Duodenal mucosa (tissue), 2 donors: ENCODE data around the gene GREB1.

Source experiments
- H3K27ac ChIP-seq: one replicate; pipeline ENCODE4 v1.7.0; 2013; ENCODE audit warnings: low read depth, low read length
- H3K27me3 ChIP-seq, 2 donors: one replicate each; pipeline ENCODE4 v1.7.0; 2013; ENCODE audit warnings: low read length in 2 of 2, control low read depth in 1 of 2; ENCODE audit not compliant: insufficient read depth in 2 of 2, control insufficient read depth in 1 of 2
- H3K36me3 ChIP-seq, 2 donors: one replicate each; pipeline ENCODE4 v1.7.0; 2013; ENCODE audit warnings: low read length in 2 of 2, control low read depth in 1 of 2; ENCODE audit not compliant: insufficient read depth in 2 of 2, control insufficient read depth in 1 of 2
- H3K4me1 ChIP-seq, 2 donors: one replicate each; pipeline ENCODE4 v1.7.0; 2013; ENCODE audit warnings: low read length in 2 of 2, control low read depth in 1 of 2; ENCODE audit not compliant: insufficient read depth in 2 of 2, control insufficient read depth in 1 of 2
- H3K4me3 ChIP-seq, 2 donors: one replicate each; pipeline ENCODE4 v1.7.0; 2013; ENCODE audit warnings: low read length in 2 of 2, low read depth in 1 of 2
- H3K9ac ChIP-seq, 2 donors: one replicate each; pipeline ENCODE4 v1.7.0; 2013; ENCODE audit warnings: low read length in 2 of 2, low read depth in 1 of 2
- H3K9me3 ChIP-seq, 2 donors: one replicate each; pipeline ENCODE4 v1.7.0; 2013; ENCODE audit warnings: low read length in 2 of 2, control low read depth in 1 of 2; ENCODE audit not compliant: control insufficient read depth in 1 of 2

The GREB1 gene

DNA sequence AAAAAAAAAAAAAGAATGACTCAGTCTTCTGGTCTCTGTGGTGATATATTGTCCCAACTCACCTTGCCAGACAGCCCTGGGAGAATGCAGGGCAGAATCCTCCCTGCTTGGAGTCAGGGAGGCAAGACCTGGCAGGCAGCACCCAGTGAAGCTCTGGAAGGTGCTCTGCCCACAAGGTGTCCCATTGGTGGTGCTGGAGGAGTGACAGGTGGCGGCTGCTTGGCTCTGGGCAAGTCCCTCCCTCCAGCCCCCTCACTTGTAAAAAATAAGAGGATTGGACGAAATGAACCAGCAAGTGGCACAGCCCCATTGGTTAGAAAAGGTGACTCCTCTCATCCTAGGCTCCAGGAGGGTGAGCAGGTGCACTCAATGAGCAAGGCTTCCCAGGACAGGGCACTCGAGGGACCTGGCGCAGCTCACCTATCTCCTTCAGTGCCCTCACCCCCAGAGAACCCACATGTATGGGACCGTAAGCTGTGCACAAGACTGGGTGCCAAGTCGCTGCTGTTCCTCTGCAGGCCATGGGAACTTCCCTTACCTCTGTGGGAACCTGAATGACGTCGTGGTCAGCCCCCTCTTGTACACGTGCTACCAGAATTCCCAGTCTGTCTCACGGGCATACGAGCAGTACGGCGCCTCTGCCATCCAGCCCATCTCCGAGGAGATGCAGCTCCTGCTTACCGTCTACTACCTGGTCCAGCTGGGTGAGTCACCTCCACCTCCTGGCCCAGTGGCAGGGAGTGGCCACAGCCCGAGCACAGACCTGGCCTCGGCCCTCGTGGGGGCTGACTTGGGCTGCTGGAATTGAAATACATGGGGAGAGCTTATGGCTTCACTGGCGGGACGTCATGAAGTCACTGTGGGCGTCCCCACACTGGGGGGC, 54.6 kb downstream of the GREB1 start:
- no peak overlapping the region for H3K4me3 ChIP-seq
- no peaks in the 10 kb centered on the region for H3K36me3 ChIP-seq
- no peaks in the 10 kb centered on the region for H3K9me3 ChIP-seq
- no peaks in the 10 kb centered on the region for H3K4me1 ChIP-seq
- no peak overlapping the region for H3K27ac ChIP-seq
- no peaks in the 10 kb centered on the region for H3K27me3 ChIP-seq
- no peak overlapping the region for H3K9ac ChIP-seq

DNA sequence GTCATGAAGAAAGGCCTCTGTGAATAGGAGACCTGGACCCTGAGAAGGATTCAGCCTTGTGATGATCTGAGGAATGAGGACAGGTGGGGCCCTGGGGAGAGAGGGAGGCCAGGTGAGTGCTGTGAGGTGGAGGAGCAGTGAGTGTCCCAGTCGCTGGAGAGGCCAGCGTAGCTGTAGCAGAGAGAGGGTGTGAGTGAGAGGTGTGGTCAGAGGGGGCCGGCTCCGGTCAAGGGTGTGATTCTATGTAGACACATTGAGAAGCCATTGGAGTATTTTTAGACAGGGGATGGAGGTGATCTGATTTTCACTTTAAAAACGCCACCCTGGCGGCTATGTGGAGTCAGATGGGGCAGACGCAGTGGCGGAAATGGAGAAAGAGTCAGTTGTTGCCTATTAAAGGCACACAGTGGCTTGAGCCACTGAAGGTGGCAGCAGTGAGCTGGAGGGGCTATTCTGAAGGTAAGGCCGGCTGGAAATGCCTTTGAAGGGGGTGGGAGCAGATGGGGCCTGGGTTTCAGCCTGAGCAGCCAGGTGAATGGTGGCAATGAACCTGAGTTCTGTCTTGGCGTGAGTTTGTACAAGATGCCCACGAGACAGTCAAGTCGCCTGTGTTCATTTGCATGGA, 55.6 kb downstream of the GREB1 start:
- Histone ChIP-seq H3K27ac (no peak overlapping the region), H3K4me1 (no peaks in the 10 kb centered on the region), H3K27me3 (no peaks in the 10 kb centered on the region), H3K9ac (no peak overlapping the region), H3K9me3 (no peaks in the 10 kb centered on the region), H3K4me3 (no peak overlapping the region), H3K36me3 (no peaks in the 10 kb centered on the region)

DNA sequence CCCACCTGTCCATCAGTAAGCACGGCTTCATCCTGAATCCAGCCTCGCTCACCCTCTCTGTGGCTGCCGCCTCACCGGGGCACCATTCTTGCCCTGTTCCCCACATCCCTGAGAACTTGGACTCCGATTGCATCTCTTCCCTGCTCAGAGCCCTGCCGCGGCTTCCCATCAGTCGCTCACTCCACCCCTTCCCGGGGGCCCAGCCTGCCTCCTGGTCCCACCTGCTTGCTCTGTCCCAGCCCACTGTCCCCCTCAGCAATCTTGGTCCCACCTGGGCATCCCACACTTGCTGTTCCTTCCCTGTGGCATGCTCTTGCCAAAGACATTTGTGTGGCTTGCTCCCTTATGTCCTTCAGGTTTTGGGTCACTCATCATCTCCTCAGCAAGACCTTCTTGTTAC, 56.3 kb downstream of the GREB1 start:
- no peaks in the 10 kb centered on the region for H3K27me3 ChIP-seq
- H3K27ac ChIP-seq = no peak overlapping the region
- H3K4me1 ChIP-seq = no peaks in the 10 kb centered on the region
- no peaks in the 10 kb centered on the region for H3K9me3 ChIP-seq
- H3K36me3 ChIP-seq = no peaks in the 10 kb centered on the region
- no peak overlapping the region for H3K9ac ChIP-seq
- no peak overlapping the region for H3K4me3 ChIP-seq

DNA sequence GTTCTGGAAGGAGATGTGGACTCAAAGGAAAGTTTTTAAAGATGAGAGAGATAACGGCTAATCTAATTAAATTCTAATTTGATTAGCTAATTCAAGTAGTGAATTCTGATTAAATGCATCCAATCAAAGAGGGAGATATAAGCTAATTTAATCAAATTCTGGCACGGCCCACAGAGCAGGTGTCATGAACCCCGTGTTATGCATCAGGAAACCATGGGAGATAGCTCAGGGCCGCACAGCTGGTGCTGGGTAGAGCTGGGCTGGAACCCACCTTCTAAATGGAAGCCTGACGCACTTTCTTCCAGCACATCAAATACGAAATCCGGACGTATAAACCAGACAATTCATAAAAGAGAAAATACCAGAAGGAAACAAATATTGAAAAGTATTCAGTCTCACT, 57.2 kb downstream of the GREB1 start:
- Histone ChIP-seq H3K4me1 (no peaks in the 10 kb centered on the region), H3K4me3 (no peak overlapping the region)

DNA sequence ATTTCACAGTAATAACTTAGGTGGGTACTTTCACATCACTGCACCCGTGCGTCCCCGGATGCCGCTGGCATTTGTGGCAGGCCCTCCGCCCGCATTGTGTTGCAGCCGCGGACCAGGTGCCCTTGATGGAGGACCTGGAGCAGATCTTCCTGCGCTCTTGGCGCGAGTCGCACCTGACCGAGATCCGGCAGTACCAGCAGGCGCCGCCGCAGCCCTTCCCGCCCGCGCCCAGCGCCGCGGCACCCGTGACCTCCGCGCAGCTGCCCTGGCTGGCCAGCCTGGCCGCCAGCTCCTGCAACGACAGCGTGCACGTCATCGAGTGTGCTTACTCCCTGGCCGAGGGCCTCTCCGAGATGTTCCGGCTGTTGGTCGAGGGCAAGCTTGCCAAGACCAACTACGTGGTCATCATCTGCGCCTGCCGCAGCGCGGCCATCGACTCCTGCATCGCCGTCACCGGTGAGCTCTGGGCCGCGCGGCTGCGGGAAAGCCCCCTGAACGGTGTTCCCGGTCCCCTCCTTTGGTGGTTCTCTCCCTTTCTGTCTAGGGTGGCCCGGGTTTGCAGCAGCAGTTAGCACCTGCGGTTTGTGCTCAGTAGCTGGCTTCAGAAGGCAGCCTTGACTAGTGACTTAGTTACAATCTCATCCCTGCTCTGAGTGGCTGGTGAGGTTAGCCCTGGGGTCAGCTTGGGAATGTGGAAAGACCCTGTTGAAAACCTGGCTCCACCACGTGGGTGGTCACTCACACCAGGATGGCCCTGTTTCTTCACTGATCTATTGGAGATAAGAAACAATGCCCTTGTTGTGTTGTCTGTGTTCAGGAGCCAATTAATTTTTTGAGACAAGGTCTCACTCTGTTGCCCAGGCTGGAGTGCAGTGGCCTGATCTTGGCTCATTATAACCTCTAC, 59.1 kb downstream of the GREB1 start:
- H3K4me3 ChIP-seq = no peak overlapping the region

More for the DNA sequence above, 57.2 kb downstream of the GREB1 start:
- Histone ChIP-seq H3K27ac (no peak overlapping the region), H3K27me3 (no peaks in the 10 kb centered on the region), H3K9ac (no peak overlapping the region), H3K9me3 (no peaks in the 10 kb centered on the region), H3K36me3 (no peaks in the 10 kb centered on the region)

DNA sequence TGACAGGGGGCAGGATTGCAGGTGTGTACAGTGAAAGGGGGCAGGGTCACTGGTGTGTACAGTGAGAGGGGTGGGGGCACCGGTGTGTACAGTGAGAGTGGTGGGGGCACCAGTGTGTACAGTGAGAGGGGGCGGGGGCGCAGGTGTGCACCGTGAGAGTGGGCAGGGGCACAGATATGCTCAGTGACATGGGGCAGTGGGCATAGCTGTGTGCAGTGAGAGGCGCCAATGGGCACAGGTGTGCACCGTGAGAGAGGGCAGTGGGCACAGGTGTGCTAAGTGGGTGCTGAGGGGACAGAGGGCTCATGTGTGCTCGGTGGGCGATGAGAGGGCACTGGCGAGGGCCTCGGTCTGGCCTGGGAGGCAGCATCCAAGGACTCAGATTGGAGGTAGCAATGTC, 63.0 kb downstream of the GREB1 start:
- Histone ChIP-seq H3K4me1 (no peaks in the 10 kb centered on the region), H3K4me3 (no peak overlapping the region), H3K9me3 (no peaks in the 10 kb centered on the region), H3K9ac (no peak overlapping the region), H3K36me3 (no peaks in the 10 kb centered on the region), H3K27me3 (no peaks in the 10 kb centered on the region), H3K27ac (no peak overlapping the region)

More for the DNA sequence above, 59.1 kb downstream of the GREB1 start:
- Histone ChIP-seq H3K9ac (no peak overlapping the region), H3K27ac (no peak overlapping the region), H3K36me3 (no peaks in the 10 kb centered on the region), H3K4me1 (no peaks in the 10 kb centered on the region), H3K9me3 (no peaks in the 10 kb centered on the region), H3K27me3 (no peaks in the 10 kb centered on the region)

DNA sequence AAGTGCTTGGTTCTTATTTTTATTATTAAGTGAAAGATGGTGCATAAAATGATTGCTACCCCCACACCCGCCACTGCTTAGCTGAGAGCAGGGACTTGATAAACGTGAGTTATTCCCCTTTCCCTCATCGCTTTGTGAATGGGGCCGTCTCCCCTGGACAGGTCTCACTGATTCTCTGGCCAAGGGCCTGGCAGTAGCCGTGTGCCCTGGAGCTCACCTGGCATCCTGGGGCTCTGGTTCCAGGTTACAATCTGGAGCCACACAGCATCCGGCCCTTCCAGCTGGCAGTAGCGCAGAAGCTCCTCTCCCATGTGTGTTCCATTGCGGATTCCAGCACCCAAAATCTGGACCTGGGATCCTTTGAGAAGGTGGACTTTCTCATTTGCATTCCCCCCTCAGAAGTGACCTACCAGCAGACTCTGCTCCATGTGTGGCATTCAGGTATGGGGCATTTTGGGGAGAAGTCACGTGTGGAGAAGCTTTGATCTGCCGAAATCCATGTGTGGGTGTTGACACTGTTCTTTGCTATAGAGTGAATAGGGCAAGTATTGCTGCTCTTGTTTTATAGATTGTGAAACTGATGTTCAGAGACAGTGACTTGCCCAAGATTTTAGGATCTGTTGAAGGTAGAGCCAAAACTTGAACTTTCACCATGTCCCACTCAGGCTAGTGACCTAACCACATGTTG, 63.8 kb downstream of the GREB1 start:
- Histone ChIP-seq H3K9ac (no peak overlapping the region), H3K36me3 (no peaks in the 10 kb centered on the region), H3K4me1 (no peaks in the 10 kb centered on the region), H3K27ac (no peak overlapping the region), H3K27me3 (no peaks in the 10 kb centered on the region), H3K4me3 (no peak overlapping the region), H3K9me3 (no peaks in the 10 kb centered on the region)

DNA sequence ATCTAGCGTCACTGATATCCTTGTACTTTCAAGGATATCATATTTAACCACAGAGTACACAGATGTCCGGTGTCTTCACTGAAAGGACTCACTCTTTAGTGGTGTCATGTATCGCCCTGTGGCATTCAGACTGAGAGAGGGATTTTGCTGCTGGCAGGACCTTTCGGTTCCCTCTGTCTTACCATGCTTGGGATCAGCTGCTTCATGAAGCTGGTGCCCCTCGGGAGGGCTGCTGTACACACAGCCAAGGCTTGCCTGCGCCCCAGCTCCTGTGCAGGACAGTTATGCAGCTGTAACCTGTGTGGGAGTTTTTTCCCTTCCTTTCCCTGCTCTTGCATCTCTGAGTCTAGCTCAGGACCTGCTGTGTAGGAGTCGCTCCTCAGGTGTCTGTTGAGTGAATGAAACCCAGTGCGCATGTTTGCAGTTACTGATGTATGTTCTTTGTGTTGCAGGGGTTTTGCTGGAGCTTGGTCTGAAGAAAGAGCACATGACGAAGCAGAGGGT, 64.4 kb downstream of the GREB1 start:
- Histone ChIP-seq H3K4me3 (no peak overlapping the region), H3K9me3 (no peaks in the 10 kb centered on the region), H3K27ac (no peak overlapping the region), H3K36me3 (no peaks in the 10 kb centered on the region), H3K27me3 (no peaks in the 10 kb centered on the region), H3K9ac (no peak overlapping the region), H3K4me1 (no peaks in the 10 kb centered on the region)

DNA sequence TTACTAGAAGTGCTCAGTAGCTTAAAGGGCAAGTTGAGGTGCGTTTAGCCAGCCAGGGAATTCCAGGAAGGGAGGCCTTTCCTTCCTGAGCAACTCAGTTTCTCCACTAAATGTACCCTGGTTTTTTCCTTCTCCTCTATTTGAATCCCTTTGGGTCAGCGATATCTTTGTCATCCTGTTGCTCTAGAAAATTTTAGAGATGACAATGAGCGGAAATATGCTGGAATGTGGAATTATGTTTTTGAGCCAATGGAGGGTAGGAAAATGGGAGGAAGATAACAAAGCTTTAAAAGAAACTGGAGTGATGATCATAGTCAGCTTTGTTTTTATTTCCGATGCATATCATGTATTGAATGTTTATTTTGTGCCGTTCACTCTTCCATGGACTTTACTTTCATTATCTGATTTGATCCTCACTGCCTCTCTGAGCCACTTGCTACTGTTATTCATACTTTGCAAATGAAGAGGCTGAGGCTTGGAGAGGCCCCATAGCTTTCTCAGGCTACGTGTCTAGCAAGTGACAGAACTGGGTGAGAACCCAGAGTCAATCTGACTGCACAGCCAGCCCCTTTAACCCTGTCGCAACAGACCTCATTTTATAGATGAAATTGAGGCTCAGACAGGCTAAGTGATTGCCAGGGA, 68.8 kb downstream of the GREB1 start:
- Histone ChIP-seq H3K4me3 (no peak overlapping the region), H3K27ac (no peak overlapping the region), H3K4me1 (no peaks in the 10 kb centered on the region), H3K36me3 (no peaks in the 10 kb centered on the region), H3K27me3 (no peaks in the 10 kb centered on the region), H3K9ac (no peak overlapping the region), H3K9me3 (no peaks in the 10 kb centered on the region)
